ENCODE data around the gene TINAGL1. TPM values are rescaled to one million over a fixed set of nuclear protein-coding genes. Genes with fewer than 3 reads are reported as not detected.

Gene TINAGL1
- total and polyA plus RNA-seq, 2 of the 13 experiments (the other 11 are each of a cell fraction or from before 2014, with no cell fraction given): 24.7 to 76.8 TPM

DNA sequence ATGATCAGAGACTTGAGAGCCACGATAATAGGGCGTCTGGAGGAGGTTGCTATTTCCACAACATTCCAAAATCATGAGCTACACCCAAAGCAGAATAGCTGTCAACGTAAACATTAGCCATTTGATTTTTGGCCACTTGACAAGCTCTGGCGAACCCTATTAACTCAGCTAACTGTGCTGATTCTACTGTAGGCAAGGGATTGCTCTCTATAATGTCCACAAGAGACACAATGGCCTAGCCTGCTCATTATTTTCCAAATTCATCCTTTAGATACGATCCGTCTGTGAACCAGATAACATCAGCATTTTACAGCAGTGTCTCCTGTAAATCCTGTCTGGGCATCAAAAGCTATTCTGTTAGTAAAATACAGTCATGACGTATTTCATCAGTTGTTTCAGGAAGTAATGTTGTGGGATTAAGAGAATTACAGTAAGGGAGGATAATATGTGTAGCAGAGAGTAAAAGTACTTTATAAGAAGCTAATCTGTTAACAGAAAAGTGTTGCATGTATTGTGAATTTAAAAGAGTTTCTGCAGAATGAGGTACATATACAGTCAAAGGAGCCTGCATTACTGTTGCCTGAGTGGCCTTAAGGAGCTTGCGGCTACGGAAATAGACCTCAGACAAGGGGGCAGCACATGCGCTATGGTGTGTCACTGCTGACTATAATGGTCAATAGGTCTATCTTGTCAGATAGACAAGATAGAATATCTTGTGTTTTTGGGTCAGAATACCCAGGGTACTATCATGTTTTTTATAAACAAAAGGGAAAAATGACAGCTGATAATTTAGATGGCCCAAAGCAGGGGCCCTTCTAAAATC is 44.9 kb upstream of the TINAGL1 start (continued):
- no peak for TF ChIP-seq SMAD1 (CRISPR knock-in tag; IDR thresholded peaks at IDR 0.05; ENCODE audit: borderline replicate concordance, low read depth)
- no peak for TF ChIP-seq ZC3H13 (CRISPR knock-in tag; IDR thresholded peaks at IDR 0.05)
- TF ChIP-seq NAIF1 (CRISPR knock-in tag; IDR thresholded peaks at IDR 0.05; ENCODE audit: borderline replicate concordance): no peak

DNA sequence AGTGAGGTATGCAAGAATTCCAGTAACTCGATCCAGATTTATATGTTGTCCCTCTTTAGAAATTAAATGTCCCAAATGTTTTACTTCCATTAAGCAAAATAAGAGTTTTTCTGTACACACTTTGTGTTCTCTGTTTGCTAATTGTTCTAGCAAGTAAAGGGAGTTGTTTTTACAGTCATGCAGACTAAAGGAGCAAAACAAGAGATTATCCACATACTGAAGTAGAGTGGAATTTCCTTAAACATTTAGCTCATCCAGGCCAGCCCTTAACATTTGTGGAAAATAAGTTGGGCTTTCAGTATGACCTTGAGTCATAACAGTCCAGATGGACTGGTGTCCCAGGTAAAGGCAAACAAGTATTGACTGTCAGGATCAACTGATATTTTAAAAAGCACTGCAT is 44.1 kb upstream of the TINAGL1 start:
- H3K27me3 ChIP-seq (ENCODE audit: control insufficient read depth in 1 of 2, insufficient read depth in 2 of 2, low read length in 2 of 2): no peaks in the 10 kb centered on the region; a peak in 1 of 5 replicates
- 52% methylated on average over 1 of the region's 1 CpG for WGBS (ENCODE audit: low lambda C conversion rate)
- FAIRE-seq (no peak), DNase-seq (ENCODE audit: low spot score) (no peak), ATAC-seq (no peak)
- BruUV-seq (replicated peaks): no TSS peak
- intact Hi-C loops (cut with micrococcal nuclease; ENCODE audit: unreplicated experiment) (no loop called here), in situ Hi-C loops (cut with HindIII; ENCODE audit: extremely low pct_ligation_motif_present, low pct_unique_long_range_greater_than_20kb) (no loop called here)
- no peak overlapping the region for H3K9ac ChIP-seq (ENCODE audit: insufficient read depth, low read depth, low read length)
- no peaks in the 10 kb centered on the region for H3K79me2 ChIP-seq (ENCODE audit: insufficient read depth, low read length)
- no peaks in the 10 kb centered on the region for H4K20me1 ChIP-seq (ENCODE audit: insufficient read depth, low read length)
- no peak overlapping the region for H3K27ac ChIP-seq (ENCODE audit: extremely low read length, insufficient read depth, low read length)
- CTCF ChIA-PET (ENCODE audit: low intra/inter-chr PET ratio, low total read pairs): no interaction called here
- no peaks in the 10 kb centered on the region for H3K36me3 ChIP-seq (replicated peaks in 1 of 2; ENCODE audit: control insufficient read depth in 1 of 2, insufficient read depth in 2 of 2, low read length in 2 of 2)
- H3K9me3 ChIP-seq (ENCODE audit: low read length): no peaks in the 10 kb centered on the region
- no peak overlapping the region for H2AFZ ChIP-seq (ENCODE audit: low read length)
- no peak overlapping the region for H3K4me3 ChIP-seq (replicated peaks in 1 of 3; ENCODE audit: insufficient read depth in 1 of 3, low read depth in 2 of 3, low read length in 3 of 3)
- peaks cover 38% of the 10 kb centered on the region for H3K4me1 ChIP-seq (ENCODE audit: insufficient read depth, low read length)
- H3K4me2 ChIP-seq (ENCODE audit: low read depth, low read length): no peak overlapping the region
- POLR2A ChIA-PET: interaction anchor here (2.1 kb wide), 1 partner anchor 21 kb away, joined by 4 read pairs; no protein-coding TSS in a partner anchor
- TF ChIP-seq RORA (CRISPR knock-in tag; IDR thresholded peaks at IDR 0.05): no peak
- TF ChIP-seq, protein P1, sequence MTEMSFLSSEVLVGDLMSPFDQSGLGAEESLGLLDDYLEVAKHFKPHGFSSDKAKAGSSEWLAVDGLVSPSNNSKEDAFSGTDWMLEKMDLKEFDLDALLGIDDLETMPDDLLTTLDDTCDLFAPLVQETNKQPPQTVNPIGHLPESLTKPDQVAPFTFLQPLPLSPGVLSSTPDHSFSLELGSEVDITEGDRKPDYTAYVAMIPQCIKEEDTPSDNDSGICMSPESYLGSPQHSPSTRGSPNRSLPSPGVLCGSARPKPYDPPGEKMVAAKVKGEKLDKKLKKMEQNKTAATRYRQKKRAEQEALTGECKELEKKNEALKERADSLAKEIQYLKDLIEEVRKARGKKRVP (CRISPR knock-in tag; IDR thresholded peaks at IDR 0.05): no peak
- TF ChIP-seq FOXK2 (IDR thresholded peaks at IDR 0.05): no peak
- TF ChIP-seq ZNF225 (CRISPR knock-in tag; IDR thresholded peaks at IDR 0.05): no peak
- TF ChIP-seq NFKBIZ (CRISPR knock-in tag; IDR thresholded peaks at IDR 0.05): no peak
- TF ChIP-seq, protein P2, sequence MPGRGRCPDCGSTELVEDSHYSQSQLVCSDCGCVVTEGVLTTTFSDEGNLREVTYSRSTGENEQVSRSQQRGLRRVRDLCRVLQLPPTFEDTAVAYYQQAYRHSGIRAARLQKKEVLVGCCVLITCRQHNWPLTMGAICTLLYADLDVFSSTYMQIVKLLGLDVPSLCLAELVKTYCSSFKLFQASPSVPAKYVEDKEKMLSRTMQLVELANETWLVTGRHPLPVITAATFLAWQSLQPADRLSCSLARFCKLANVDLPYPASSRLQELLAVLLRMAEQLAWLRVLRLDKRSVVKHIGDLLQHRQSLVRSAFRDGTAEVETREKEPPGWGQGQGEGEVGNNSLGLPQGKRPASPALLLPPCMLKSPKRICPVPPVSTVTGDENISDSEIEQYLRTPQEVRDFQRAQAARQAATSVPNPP (CRISPR knock-in tag; IDR thresholded peaks at IDR 0.05): no peak
- TF ChIP-seq, protein P3, sequence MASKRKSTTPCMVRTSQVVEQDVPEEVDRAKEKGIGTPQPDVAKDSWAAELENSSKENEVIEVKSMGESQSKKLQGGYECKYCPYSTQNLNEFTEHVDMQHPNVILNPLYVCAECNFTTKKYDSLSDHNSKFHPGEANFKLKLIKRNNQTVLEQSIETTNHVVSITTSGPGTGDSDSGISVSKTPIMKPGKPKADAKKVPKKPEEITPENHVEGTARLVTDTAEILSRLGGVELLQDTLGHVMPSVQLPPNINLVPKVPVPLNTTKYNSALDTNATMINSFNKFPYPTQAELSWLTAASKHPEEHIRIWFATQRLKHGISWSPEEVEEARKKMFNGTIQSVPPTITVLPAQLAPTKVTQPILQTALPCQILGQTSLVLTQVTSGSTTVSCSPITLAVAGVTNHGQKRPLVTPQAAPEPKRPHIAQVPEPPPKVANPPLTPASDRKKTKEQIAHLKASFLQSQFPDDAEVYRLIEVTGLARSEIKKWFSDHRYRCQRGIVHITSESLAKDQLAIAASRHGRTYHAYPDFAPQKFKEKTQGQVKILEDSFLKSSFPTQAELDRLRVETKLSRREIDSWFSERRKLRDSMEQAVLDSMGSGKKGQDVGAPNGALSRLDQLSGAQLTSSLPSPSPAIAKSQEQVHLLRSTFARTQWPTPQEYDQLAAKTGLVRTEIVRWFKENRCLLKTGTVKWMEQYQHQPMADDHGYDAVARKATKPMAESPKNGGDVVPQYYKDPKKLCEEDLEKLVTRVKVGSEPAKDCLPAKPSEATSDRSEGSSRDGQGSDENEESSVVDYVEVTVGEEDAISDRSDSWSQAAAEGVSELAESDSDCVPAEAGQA (IDR thresholded peaks at IDR 0.05; ENCODE audit: low read depth): no peak
- TF ChIP-seq, protein P3 (CRISPR knock-in tag; IDR thresholded peaks at IDR 0.05; ENCODE audit: borderline replicate concordance): no peak
- TF ChIP-seq ESRRA (CRISPR knock-in tag; IDR thresholded peaks at IDR 0.05; ENCODE audit: low read depth): no peak
- TF ChIP-seq SP2 (CRISPR knock-in tag; IDR thresholded peaks at IDR 0.05): no peak
- TF ChIP-seq BCL6 (CRISPR knock-in tag; IDR thresholded peaks at IDR 0.05): no peak
- TF ChIP-seq ZNF235 (CRISPR knock-in tag; IDR thresholded peaks at IDR 0.05; ENCODE audit: borderline replicate concordance): no peak

All from HepG2 (cell line).